B cell (primary cell): ENCODE measurements around the gene KIF18A. TPM values are rescaled to one million over a fixed set of nuclear protein-coding genes. Genes with fewer than 3 reads are reported as not detected.

Source experiments
- ATAC-seq: fragments of 200-7000 bp; cut with Tn5 transposase; one replicate; pipeline ENCODE4 v1.10.0; 2021; ENCODE audit warnings: low read depth, mild to moderate bottlenecking, moderate number of reproducible peaks, moderate library complexity
- CTCF ChIA-PET: fragments of 350-600 bp; sonication (Branson Sonifier 250); formaldehyde crosslinking; loops from one replicate; lab custom pipeline; 2021; ENCODE audit warnings: antibody characterized with exemption, inconsistent platforms; lab: Charles Lee
- POLR2A ChIA-PET: fragments of 350-600 bp; sonication (Branson Sonifier 250); formaldehyde crosslinking; loops from one replicate; lab custom pipeline; 2021; ENCODE audit warnings: antibody characterized with exemption; lab: Charles Lee
- DNase-seq: peaks from one replicate; pipeline ENCODE4 v3.0.0; 2013
- H2AFZ ChIP-seq: 2 replicates; pipeline ENCODE4 v1.6.1; 2012; ENCODE audit warnings: mild to moderate bottlenecking, low read depth, low read length; ENCODE audit not compliant: insufficient read depth, poor library complexity, severe bottlenecking
- H3K27ac ChIP-seq, 2 donors: 1 replicate in 1 of 2; 2 replicates in 1 of 2; pipeline ENCODE4 v1.5.1; 2012 to 2013; ENCODE audit warnings: low read length in 2 of 2, mild to moderate bottlenecking in 2 of 2, moderate library complexity in 1 of 2
- H3K27me3 ChIP-seq, 4 experiments: fragments of 200-600 bp in 1 of 4; sonication (generic) in 1 of 4; replicated peaks in 1 of 4; 1 replicate in 2 of 4; 2 replicates in 2 of 4; pipeline versions ENCODE4 v1.6.1 to v1.7.0; 2013 to 2016; ENCODE audit warnings: low read length in 3 of 4, mild to moderate bottlenecking in 2 of 4, mixed read lengths in 1 of 4, moderate library complexity in 1 of 4; ENCODE audit not compliant: insufficient read depth in 4 of 4, control insufficient read depth in 3 of 4; ENCODE audit errors: control extremely low read depth in 1 of 4
- H3K36me3 ChIP-seq, 2 experiments: replicated peaks in 1 of 2; 1 replicate in 1 of 2; 2 replicates in 1 of 2; pipeline versions ENCODE4 v1.6.1 to v1.7.1; 2013; ENCODE audit warnings: low read length in 1 of 2; ENCODE audit not compliant: insufficient read depth in 2 of 2, control insufficient read depth in 1 of 2; ENCODE audit errors: control extremely low read depth in 1 of 2, extremely low read depth in 1 of 2
- H3K4me1 ChIP-seq, 2 donors: fragments of 200-600 bp in 1 of 2; sonication (generic) in 1 of 2; 1 replicate in 1 of 2; 2 replicates in 1 of 2; pipeline versions ENCODE4 v1.5.1 to v1.6.1; 2013 to 2017; ENCODE audit warnings: low read length in 2 of 2; ENCODE audit not compliant: control insufficient read depth in 2 of 2, insufficient read depth in 2 of 2
- H3K4me2 ChIP-seq: replicated peaks from 2 replicates; pipeline ENCODE3; 2012; ENCODE audit warnings: mild to moderate bottlenecking, low read depth, low read length; ENCODE audit not compliant: poor library complexity, severe bottlenecking
- H3K4me3 ChIP-seq, 5 experiments: fragments of 200-600 bp in 1 of 5; sonication (generic) in 1 of 5; 1 replicate in 3 of 5; 2 replicates in 2 of 5; pipeline versions ENCODE4 v1.5.1 to v1.7.0; 2011 to 2016; ENCODE audit warnings: low read length in 4 of 5, mild to moderate bottlenecking in 4 of 5, low read depth in 2 of 5, control low read depth in 1 of 5, moderate library complexity in 1 of 5; ENCODE audit not compliant: insufficient read depth in 1 of 5; ENCODE audit errors: control extremely low read depth in 1 of 5, extremely low read depth in 1 of 5
- H3K79me2 ChIP-seq: fragments of 200-600 bp; sonication (generic); one replicate; pipeline ENCODE4 v1.6.0; 2016; ENCODE audit warnings: low read length; ENCODE audit not compliant: control insufficient read depth, insufficient read depth
- H3K9ac ChIP-seq: fragments of 200-600 bp; sonication (generic); 2 replicates; pipeline ENCODE4 v1.6.1; 2017; ENCODE audit warnings: mild to moderate bottlenecking, low read length, moderate library complexity
- H3K9me3 ChIP-seq, 3 donors: one replicate each; pipeline versions ENCODE4 v1.6.1 to v1.7.1; 2013; ENCODE audit warnings: low read length in 2 of 3; ENCODE audit not compliant: control insufficient read depth in 2 of 3, insufficient read depth in 1 of 3; ENCODE audit errors: control extremely low read depth in 1 of 3
- H4K20me1 ChIP-seq: 2 replicates; pipeline ENCODE4 v1.6.0; 2012; ENCODE audit warnings: mild to moderate bottlenecking, low read length; ENCODE audit not compliant: insufficient read depth, control insufficient read depth, poor library complexity, severe bottlenecking
- H3K27ac Mint-ChIP-seq: one replicate; pipeline ENCODE4 v1.8.0; 2021; ENCODE audit warnings: mixed read lengths
- H3K27me3 Mint-ChIP-seq: one replicate; pipeline ENCODE4 v1.8.0; 2021; ENCODE audit warnings: mixed read lengths
- H3K4me1 Mint-ChIP-seq: one replicate; pipeline ENCODE4 v1.8.0; 2021; ENCODE audit warnings: mixed read lengths
- H3K4me3 Mint-ChIP-seq: one replicate; pipeline ENCODE4 v1.8.0; 2021; ENCODE audit warnings: mixed read lengths
- H3K9me3 Mint-ChIP-seq: one replicate; pipeline ENCODE4 v1.8.0; 2022; ENCODE audit warnings: mixed read lengths; ENCODE audit not compliant: insufficient read depth
- CTCF ChIP-seq: fragments of 200-600 bp; IDR thresholded peaks from one replicate; pipeline ENCODE4 v1.8.0; 2022; ENCODE audit warnings: antibody characterized with exemption, mild to moderate bottlenecking
- EZH2 ChIP-seq: IDR thresholded peaks from 2 replicates; pipeline ENCODE4 v1.6.1; 2012; ENCODE audit warnings: borderline replicate concordance, low read depth, mild to moderate bottlenecking, moderate library complexity, low read length; ENCODE audit not compliant: insufficient read depth, poor library complexity, severe bottlenecking
- WGBS: methylation state at CpG from one replicate; pipeline ENCODE4 v1.1.5; 2013; ENCODE audit warnings: missing lambda C conversion rate; ENCODE audit not compliant: insufficient coverage; 5-methylcytosine and 5-hydroxymethylcytosine counted together
- intact Hi-C: fragments of 100-400 bp; cut with micrococcal nuclease; formaldehyde crosslinking; loops from one replicate; pipeline ENCODE4 v1.10.0; 2022
- polyA plus RNA-seq: library from polyadenylated mRNA; depleted of rRNA; stranded (reverse); fragments of >200 nt; gene quantifications from 2 replicates; pipeline ENCODE4 v1.2.3, GENCODE V29; 2012
- total RNA-seq, 2 donors: library from RNA; stranded (reverse); fragments of 120-200 nt in 1 of 2; gene quantifications; 1 replicate in 1 of 2; 2 replicates in 1 of 2; pipeline versions ENCODE4 v1.2.3 to v1.2.4, GENCODE V29; 2013 to 2022

The KIF18A gene
- total and polyA plus RNA-seq, 2 donors (not counting 1 experiment from before 2014, with no cell fraction given) = 0.84 to 4.1 TPM

- no peaks in the 10 kb centered on the region for H3K36me3 ChIP-seq
- intact Hi-C loops = no loop called here
- no peak overlapping the region for H3K4me2 ChIP-seq
- H4K20me1 ChIP-seq = no peaks in the 10 kb centered on the region
- H3K9me3 Mint-ChIP-seq = peaks cover 2% of the 10 kb centered on the region
- H3K27me3 ChIP-seq = no peaks in the 10 kb centered on the region
- no peak overlapping the region for H3K27ac Mint-ChIP-seq
- CTCF ChIA-PET = no interaction called here
- WGBS = no CpG with 5 or more reads among the region's 1 CpG
- H3K27ac ChIP-seq = no peak overlapping the region
- H3K4me3 ChIP-seq = no peak overlapping the region
- H3K79me2 ChIP-seq = no peaks in the 10 kb centered on the region
- H3K4me1 ChIP-seq = no peaks in the 10 kb centered on the region
- ATAC-seq = no peak
- no peak for DNase-seq
- no peak overlapping the region for H3K4me3 Mint-ChIP-seq
- no peaks in the 10 kb centered on the region for H3K9me3 ChIP-seq
- no peak overlapping the region for H2AFZ ChIP-seq
- POLR2A ChIA-PET = no interaction called here
- no peaks in the 10 kb centered on the region for H3K4me1 Mint-ChIP-seq
- no peak overlapping the region for H3K9ac ChIP-seq
- TF ChIP-seq CTCF = no peak
- no peak for TF ChIP-seq EZH2
- no peaks in the 10 kb centered on the region for H3K27me3 Mint-ChIP-seq
Observed at GRCh38 chr11:28009996-28010395, 98.0 kb downstream of the KIF18A start.

- Histone ChIP-seq H3K36me3 (no peaks in the 10 kb centered on the region), H3K9ac (no peak overlapping the region), H3K27me3 (no peaks in the 10 kb centered on the region), H3K79me2 (no peaks in the 10 kb centered on the region), H3K9me3 (no peaks in the 10 kb centered on the region), H3K4me3 (no peak overlapping the region), H2AFZ (no peak overlapping the region), H3K4me2 (no peak overlapping the region), H4K20me1 (no peaks in the 10 kb centered on the region), H3K4me1 (no peaks in the 10 kb centered on the region), H3K27ac (no peak overlapping the region)
- ChIA-PET POLR2A (no interaction called here), CTCF (no interaction called here)
- no peaks in the 10 kb centered on the region for H3K4me1 Mint-ChIP-seq
- no peaks in the 10 kb centered on the region for H3K27me3 Mint-ChIP-seq
- intact Hi-C loops = no loop called here
- DNase-seq = no peak
- no peak overlapping the region for H3K27ac Mint-ChIP-seq
- no peak for ATAC-seq
- peaks cover 2% of the 10 kb centered on the region for H3K9me3 Mint-ChIP-seq
- H3K4me3 Mint-ChIP-seq = no peak overlapping the region
- TF ChIP-seq CTCF (no peak), EZH2 (no peak)
Observed at GRCh38 chr11:28009388-28009787, 98.6 kb downstream of the KIF18A start.
